Measurements from ENCODE around the gene MYBPC3.

The MYBPC3 gene

DNA sequence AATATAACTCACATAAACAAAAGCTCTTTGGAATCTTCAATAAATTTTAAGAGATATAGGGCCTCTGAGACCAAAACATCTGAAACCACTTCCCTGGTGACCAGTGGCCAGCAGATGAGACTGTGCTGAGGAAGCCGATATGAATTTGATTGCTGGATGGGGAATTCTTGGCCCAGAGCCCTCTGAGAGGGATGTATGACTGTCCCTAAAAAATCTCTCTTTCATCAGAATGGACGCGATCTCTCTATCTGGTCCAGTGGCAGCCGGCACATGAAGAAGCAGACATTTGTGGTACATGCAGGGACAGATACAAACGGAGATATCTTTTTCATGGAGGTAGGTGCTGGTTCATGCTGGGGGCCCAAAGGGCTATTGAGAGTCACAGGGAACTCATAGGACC lies 37.5 kb downstream of the MYBPC3 start:
- no peak for DNase-seq

GRCh38 chr11:47308050-47308823 lies 44.3 kb downstream of the MYBPC3 start:
- DNase-seq, result no peak

GRCh38 chr11:47306484-47306844 lies 46.0 kb downstream of the MYBPC3 start:
- no peak for DNase-seq

DNA sequence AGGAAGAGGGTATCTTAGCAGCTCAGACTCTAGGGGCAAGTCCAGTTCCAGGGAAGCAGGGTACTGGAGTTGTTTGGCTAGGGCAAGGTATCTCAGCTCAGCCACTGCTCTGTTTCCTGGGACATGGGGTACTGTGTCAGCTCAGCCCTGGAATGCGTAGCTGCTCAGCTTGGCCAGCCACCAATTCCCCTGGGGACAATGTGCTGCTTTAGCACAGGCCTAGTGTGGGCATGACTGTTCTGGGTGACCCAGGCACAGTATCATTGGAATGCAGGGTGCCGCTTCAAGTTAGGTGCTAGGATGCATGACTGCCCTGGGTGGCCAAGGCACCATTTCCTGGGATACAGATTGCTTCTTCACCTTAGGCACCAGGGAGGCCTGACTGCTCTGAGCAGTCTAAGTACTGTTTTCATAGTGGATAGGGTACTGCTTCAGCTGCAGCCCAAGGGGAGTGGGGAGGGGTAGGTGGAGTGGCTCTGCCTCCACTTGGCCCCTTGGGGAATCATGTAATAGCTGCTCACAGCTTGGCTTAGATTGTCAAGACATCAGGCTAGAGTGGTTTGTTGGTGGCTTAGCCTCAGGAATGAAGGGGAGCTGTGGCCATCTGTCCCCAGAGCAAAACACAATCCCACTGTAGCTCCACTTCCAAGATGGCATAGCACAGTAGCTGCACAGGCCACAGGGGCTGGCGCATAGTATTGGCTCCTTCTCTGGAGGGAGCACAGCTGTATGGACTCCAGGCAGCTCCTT lies 46.6 kb downstream of the MYBPC3 start:
- no peak for DNase-seq

- DNase-seq, result no peak
Measured at GRCh38 chr11:47302853-47303252, 49.6 kb downstream of the MYBPC3 start.

DNA sequence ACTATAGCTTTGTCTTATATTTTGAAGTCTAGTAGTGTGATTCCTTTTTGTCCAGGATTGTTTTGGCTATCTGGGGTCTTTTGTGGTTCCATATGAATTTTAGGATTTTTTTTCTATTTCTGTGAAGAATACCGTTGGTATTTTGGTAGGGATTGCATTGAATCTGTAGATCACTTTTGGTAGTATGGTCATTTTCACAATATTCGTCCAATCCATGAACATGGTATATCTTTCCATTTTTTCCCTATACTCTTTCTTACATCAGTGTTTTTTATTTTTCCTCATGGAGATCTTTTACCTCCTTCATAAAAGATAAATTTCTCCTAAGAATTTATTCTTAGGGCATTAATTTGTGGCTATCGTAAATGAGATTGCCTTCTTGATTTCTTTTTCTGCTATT lies 53.4 kb downstream of the MYBPC3 start:
- DNase-seq, result no peak

DNA sequence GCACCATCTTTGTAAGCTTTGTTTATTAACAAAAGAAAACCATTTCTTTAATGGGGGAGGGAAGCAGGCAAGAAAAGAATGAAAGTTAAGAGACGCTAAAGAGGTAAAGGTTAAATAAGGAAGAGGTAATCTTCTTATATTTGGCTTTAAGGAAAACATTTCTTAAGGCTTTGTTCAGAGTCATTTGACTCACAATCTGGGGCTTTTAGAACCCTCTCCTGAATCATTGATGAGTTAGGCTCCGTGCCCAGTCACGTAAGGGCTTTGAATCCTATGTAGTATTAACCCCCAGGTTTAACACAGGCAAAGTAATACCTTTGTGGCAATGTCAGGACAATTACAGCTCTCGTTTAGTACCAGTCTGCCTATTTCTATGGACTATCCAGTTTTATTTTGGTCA lies 56.5 kb downstream of the MYBPC3 start:
- DNase-seq, result no peak

DNA sequence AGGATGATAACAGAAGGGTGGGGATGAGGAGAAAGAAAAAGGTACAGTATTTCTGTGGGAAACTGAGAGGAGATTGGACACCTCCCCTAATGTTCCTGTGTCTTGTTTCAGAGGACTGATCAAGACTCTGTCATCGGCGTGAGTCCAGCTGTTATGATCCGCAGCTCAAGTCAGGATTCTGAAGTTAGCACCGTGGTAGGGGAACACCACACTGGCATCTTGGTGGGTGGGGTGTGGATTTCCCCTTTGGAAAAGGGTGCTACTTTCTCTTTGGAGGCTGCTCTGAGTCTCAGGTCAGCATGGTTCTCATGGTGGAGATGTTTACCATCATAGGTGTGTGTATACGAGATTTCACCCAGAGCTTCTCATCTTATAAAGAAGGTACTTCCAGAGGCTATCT lies 57.1 kb downstream of the MYBPC3 start:
- DNase-seq, result no peak

DNA sequence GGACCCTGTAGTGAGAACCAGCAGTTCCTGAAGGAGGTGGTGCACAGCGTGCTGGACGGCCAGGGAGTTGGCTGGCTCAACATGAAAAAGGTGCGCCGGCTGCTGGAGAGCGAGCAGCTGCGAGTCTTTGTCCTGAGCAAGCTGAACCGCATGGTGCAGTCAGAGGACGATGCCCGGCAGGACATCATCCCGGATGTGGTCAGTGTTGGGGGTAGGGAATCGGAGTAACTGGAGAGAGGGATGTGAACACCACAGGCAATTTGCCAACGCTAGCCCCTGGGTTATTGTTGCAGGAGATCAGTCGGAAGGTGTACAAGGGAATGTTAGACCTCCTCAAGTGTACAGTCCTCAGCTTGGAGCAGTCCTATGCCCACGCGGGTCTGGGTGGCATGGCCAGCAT lies 62.6 kb downstream of the MYBPC3 start:
- no peak for DNase-seq

DNA sequence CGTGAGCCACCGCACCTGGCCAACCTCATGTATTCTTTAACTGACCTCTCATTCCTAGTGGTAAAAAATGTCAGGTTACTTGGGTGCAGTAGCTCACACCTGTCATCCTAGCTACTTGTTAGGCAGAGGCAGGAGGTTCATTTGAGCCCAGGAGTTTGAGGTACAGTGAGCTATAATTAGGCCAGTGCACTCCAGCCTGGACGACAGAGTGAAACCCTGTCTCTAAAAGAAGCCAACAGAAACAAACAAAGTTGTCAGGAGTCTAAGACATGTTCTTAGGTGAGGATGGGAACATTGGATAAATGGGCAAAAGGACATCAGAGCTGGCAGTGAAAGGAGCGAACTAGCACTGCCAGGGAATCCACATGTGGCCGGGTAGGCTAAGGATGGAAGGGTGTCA lies 64.4 kb downstream of the MYBPC3 start:
- no peak for DNase-seq

GRCh38 chr11:47285969-47286770 lies 66.3 kb downstream of the MYBPC3 start:
- DNase-seq, result no peak

DNA sequence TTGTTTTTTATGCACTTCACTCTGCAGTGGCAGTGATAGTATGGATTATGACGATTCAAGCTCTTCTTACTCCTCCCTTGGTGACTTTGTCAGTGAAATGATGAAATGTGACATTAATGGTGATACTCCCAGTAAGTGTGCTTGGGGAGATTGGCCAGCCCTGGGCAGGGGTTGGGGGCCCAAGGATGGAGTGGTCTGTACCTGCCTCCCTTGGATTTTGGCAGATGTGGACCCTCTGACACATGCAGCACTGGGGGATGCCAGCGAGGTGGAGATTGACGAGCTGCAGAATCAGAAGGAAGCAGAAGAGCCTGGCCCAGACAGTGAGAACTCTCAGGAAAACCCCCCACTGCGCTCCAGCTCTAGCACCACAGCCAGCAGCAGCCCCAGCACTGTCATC lies 68.4 kb downstream of the MYBPC3 start:
- no peak for DNase-seq

DNA sequence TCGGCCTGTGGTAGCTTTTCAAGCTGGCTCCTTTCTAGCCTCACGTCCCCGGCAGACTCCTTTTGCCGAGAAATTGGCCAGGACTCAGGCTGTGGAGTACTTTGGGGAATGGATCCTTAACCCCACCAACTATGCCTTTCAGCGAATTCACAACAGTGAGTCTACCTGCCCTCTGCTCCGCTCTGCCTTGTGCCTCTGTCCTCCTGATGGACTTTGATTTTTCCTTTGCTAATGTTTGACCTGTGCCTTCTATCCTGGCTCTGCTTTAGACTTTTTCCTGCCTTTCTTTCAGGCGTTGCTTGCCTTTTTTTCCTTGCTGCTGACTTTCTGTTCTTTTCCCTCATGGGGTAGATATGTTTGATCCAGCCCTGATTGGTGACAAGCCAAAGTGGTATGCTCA lies 70.0 kb downstream of the MYBPC3 start:
- DNase-seq, result no peak
